Measurements from ENCODE around the gene BTBD18.

- TF ChIP-seq CTCF (IDR thresholded peaks at IDR 0.05; ENCODE audit: poor library complexity) (no peak), EZH2 (IDR thresholded peaks at IDR 0.05; ENCODE audit: borderline replicate concordance) (no peak), EZH2phosphoT487 (IDR thresholded peaks at IDR 0.05; ENCODE audit: low read depth, severe bottlenecking, unreplicated experiment) (no peak)
Observed at GRCh38 chr11:57787006-57787604, 35.5 kb upstream of the BTBD18 start.
